ENCODE measurements around the gene SPTY2D1.
"Not testable (repeated sequence)": the region's sequence is repeated elsewhere in the genome, so short reads cannot be mapped to it uniquely, and the experiment has no call there.

SPTY2D1 gene, protein sequence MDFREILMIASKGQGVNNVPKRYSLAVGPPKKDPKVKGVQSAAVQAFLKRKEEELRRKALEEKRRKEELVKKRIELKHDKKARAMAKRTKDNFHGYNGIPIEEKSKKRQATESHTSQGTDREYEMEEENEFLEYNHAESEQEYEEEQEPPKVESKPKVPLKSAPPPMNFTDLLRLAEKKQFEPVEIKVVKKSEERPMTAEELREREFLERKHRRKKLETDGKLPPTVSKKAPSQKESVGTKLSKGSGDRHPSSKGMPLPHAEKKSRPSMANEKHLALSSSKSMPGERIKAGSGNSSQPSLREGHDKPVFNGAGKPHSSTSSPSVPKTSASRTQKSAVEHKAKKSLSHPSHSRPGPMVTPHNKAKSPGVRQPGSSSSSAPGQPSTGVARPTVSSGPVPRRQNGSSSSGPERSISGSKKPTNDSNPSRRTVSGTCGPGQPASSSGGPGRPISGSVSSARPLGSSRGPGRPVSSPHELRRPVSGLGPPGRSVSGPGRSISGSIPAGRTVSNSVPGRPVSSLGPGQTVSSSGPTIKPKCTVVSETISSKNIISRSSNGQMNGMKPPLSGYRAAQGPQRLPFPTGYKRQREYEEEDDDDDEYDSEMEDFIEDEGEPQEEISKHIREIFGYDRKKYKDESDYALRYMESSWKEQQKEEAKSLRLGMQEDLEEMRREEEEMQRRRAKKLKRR

DNA sequence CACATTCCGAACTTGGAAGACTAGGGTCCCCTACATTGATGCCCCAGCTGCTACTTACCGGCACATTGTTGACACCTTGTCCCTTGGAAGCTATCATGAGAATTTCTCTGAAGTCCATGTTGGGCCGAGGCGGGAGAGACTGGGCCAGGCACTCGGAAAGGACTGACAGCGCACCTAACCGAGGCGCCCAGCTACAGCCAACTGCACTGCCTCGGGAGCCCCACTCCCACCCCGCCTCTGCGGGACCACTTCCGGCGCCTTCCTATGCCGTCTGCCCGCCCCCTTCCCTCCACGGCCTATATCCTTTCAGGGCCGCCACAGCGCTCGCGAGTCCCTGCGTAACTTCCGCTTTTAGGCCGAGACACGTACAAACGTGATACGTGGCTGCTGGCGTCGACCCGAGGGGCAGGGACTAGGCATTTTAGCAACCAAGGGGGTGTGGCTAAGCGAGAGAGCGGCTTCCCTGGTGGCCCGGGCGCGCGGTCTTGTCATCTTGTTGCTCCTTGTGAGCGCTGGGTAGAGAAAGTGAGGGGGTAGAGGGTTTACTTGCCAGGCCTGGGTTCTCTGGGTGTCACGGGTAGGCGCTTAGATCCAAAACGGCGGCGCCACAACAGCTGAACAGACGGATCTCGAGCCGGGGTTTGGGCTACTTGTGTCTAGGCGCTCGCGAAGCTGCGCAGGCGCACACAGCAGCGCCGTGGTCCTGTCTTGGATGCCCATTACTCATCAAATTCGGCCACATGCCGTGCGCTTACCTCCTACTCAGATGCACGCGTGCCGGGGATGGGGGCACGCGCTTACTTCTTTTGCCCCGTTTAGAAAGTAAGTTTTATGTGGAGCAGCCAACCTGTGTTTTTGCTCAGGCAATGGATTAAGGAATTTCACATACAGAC, at the start of gene SPTY2D1:
Gene SPTY2D1, minus strand, starts transcription at position 203 of the 893 bp plus-strand sequence. Its CDS starts 85 bp downstream, at position 118.
- peak; percentile 98 for DNase-seq

DNA sequence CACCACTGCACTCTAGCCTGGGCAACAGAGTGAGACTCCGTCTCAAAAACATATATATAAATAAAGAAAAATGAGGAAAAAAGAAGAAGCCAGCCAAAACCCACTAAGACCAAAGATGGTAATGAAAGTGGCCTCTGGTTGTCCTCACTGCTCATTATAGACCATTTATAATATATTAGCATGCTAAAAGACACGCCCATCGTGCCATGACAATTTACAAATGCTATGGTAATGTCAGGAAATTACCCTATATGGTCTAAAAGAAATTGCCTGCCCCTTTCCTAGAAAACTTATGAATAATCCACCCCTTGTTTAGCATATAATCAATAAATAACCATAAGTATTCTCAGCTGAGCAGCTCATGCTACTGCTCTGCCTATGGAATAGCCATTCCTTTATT, 48.3 kb upstream of the SPTY2D1 start:
- DNase-seq: no peak

DNA sequence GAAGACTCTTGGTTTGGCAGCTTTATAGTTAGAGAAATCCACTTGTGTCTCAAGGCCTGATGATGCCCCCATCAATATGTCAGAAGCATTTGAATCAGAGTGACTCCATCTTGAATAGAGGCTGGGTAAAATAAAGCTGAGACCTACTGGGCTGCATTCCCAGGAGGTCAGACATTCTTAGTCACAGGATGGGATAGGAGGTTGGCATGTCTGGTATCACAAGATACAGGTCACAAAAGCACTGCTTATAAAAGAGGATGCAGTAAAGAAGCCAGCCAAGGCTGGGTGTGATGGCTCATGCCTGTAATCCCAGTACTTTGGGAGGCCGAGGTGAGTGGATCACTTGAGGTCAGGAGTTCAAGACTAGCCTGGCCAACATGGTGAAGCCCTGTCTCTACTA, 47.8 kb upstream of the SPTY2D1 start:
- DNase-seq: not testable (repeated sequence)

DNA sequence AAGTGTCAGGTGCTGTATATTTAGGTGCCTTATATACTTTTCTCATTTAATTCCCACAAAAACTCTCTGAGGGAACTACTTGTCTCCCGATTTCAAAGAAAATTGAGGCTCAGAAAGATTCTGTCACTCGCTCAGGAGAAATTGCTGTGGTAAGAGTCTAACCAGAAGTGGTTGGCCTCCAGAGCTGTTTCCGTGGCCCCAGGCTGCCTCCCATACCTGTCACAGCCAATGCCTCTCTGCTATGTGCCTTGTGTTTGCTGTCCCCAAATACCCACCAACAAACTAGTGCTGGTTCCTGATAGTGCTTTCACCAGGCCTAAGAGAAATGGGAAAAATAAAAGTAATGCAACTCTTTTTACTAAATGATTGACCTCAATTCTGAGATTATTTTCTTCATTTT, 43.4 kb upstream of the SPTY2D1 start:
- DNase-seq: no peak

DNA sequence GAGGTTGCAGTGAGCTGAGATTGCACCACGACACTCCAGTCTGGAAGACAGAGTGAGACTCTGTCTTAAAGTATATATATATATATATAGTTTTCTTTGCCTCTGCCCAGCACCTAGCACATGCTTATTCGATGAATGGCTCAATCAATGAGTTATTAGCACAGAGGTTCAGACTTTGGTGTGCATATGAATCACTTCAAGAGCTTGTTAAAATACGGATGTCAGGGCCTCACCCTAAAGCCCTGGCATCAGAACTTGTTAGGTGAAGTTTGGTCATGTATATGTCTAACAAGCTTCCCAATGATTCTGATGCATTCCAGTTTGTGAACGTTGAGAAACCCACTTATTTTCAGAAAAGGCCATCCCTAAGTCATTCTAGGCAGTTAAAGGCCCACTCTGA, 42.7 kb upstream of the SPTY2D1 start:
- DNase-seq: no peak

DNA sequence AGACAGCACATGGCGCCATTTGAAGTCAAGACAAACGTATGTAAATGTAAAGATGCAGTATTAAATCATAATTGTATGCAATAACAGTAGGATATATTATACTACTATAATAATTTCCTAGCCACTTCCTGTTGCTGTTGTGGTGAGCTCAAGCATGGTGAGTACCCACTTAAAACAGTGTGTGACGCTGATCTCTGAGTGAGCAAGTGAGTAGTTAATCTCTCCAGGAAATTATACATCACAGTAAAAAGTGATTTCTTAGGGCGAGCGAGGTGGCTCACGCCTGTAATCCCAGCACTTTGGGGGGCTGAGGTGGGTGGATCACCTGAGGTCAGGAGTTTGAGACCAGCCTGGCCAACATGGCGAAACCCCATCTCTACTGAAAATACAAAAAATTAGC, 38.1 kb upstream of the SPTY2D1 start:
- not testable (repeated sequence) for DNase-seq

DNA sequence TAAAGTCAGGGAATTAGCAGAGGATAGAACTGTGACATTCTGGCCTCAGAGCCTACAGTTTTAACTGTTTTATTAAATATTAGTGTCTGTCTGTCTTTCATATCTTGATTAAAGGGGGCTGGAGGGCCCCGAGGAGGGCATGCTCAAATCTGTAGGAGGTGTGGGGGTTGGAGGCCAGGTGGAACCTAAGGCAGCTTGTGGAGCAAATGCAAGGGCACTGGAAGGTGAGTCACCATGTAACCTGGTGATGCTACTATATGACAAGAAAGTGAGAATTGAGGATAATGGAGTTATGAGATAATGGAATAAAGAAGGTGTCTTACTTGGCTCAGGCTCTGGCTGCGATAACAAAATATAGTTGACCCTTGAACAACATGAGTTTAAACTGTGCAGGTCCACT, 37.1 kb upstream of the SPTY2D1 start:
- no peak for DNase-seq

DNA sequence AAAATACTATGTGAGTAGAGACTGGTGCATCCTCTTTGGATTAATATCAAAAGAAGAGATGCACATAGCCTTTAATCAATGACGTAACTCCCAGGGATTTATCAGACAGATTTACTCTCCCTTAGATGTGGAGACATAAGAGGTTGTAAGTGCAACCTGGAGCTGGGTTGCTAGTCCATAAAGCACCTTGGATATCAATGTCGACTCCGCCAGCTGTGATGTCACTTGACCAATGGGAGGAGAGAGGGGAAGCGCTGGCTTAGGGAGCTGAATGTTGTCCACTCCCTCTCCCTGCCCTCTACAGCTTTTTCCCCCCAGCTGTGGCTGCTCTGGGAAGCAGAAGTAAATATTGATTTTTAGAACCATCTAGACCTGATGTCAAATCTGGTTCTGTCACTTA, 35.6 kb upstream of the SPTY2D1 start:
- DNase-seq: no peak

DNA sequence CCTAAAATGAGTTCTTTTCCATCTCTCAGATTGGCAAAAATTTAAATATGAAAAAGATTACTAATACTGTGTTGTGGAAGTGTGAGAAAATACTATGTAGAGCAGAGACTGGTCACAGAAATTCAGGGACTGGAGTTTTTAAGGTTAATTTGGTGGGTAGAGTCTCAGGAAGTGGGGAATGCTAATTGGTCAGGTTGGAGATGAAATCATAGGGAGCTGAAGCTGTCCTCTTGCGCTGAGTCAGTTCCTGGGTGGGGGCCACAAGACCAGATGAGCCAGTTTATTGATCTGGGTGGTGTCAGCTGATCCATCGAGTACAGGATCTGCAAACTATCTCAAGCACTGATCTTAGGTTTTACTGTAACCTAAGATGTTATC, 35.1 kb upstream of the SPTY2D1 start:
- peak; percentile 17 for DNase-seq

DNA sequence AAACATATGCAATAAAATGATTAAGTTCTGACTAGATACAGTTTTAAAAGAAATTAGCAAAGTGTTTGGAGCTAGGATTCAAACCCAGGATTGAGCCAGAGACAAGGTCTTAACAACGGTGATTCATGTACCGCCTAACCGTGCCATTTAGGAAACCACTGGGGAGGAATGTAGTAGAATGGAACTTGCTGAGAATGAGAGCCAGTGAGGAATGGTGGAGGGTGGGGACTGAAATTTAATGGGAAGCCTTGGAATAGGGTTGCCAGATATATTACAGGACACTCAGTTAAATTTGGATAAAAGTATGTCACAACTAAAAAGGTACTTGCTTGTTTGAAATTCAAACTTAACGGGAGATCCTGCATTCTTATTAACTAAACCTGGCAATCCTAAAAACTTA, 34.0 kb upstream of the SPTY2D1 start:
- DNase-seq: no peak

DNA sequence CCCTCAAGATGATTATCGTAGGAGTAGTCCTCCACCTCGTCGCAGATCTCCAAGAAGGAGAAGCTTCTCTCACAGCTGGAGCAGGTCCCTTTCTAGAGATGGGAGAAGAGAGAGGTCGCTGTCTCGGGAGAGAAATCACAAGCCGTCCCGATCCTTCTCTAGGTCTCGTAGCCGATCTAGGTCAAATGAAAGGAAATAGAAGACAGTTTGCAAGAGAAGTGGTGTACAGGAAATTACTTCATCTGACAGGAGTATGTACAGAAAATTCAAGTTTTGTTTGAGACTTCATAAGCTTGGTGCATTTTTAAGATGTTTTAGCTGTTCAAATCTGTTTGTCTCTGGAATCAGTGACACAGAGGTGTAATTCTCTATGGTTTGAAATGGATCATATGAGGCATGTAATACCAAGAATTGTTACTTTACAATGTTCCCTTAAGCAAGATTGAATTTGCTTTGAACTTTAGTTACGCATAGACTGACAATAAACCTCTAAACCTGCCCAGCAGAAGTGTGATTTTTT, 31.3 kb upstream of the SPTY2D1 start:
- DNase-seq: not testable (repeated sequence)

DNA sequence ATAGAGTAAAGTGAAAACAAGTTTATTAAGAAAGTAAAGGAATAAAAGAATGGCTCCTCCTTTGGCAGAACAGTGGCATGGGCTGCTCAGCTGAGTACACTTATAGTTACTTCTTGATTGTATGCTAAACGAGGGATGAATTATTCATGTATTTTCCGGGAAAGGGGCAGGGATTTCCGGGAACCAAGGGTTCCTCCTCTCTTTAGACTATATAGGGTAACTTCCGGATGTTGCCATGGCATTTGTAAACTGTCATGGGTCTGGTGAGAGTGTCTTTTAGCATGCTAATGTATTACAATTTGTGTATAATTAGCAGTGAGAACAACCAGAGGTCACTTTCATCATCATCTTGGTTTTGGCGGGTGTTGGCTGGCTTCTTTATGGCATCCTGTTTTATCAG, 23.5 kb upstream of the SPTY2D1 start:
- no peak for DNase-seq

DNA sequence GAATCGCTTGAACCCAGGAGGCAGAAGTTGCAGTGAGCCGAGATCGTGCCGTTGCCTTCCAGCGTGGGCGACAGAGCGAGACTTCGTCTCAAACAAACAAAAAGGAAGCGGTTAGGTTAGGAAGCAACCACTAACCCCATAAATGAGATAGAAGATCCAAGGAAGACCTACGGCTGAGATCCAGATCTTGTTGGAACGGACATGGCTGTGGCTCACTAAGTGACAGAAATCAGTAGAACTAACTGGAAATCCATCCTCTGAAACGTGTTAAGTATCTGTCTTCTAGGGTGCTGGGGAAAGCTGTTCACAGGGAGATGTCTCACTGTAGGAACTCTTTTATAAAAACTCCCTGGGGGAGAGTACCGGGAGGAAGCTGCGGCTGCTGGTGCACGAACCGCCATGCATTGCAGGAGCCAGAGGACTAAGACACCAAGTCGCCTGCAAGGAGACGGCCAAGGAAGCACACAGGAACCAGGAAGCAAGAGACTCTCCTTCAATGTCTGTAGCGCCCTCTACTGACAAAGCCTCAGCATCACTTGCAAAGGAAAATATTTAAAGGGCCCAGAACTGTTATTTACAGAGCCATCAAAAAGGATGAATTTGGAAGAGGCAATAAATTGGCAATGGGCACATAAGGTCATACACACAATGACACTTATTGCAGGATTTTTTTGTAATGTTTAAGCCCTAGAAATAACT, 16.9 kb upstream of the SPTY2D1 start:
- peak; percentile 16 for DNase-seq

DNA sequence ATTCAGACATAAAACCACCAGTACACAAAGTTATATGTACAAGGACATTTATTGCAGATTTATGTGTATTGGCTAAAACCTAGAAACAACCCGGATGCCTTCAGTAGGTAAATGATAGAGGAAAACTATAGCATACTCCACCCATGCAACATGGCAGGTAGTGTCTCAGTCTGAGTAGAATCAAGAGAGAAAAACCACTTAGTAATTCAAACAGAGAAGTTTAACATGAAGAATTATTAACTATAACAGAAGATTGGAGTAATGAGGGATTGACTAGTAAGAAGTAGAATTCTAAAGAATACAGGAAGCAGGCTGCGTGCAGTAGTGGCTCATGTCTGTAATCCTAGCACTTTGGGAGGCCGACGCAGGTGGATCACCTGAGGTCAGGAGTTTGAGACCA, 16.2 kb upstream of the SPTY2D1 start:
- no peak for DNase-seq

DNA sequence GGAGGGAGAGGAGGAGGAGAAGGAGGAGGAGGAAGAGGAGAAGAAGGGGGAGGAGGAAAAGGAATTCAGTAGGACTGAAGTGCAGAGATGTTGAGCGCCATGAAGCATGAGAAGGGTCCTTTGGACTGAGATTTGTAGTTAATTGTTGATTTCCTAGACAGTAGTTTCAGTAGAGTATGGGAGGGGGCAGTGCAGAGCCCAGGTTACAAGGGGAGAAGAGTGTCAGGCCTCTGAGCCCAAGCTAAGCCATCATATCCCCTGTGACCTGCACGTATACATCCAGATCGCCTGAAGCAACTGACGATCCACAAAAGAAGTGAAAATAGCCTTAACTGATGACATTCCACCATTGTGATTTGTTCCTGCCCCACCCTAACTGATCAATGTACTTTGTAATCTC, 8.9 kb upstream of the SPTY2D1 start:
- not testable (repeated sequence) for DNase-seq

DNA sequence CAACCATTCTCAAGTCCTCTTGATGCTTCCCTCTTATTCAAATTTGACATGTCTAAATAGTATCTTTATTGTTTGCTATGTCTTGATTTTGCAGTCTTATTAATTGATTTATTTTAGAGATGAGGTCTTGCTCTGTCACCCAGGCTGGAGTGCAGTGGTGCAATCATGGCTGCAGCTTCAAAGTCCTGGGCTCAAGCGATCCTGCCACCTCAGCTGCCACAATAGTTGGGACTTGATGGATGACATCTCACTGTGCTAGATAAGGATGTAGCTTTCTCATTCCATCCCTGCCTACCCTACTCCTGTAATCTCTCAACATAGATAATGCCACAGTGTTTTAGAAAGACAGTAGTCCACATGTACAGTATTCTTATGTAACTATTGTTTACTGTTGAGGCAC, 7.5 kb upstream of the SPTY2D1 start:
- DNase-seq: no peak

DNA sequence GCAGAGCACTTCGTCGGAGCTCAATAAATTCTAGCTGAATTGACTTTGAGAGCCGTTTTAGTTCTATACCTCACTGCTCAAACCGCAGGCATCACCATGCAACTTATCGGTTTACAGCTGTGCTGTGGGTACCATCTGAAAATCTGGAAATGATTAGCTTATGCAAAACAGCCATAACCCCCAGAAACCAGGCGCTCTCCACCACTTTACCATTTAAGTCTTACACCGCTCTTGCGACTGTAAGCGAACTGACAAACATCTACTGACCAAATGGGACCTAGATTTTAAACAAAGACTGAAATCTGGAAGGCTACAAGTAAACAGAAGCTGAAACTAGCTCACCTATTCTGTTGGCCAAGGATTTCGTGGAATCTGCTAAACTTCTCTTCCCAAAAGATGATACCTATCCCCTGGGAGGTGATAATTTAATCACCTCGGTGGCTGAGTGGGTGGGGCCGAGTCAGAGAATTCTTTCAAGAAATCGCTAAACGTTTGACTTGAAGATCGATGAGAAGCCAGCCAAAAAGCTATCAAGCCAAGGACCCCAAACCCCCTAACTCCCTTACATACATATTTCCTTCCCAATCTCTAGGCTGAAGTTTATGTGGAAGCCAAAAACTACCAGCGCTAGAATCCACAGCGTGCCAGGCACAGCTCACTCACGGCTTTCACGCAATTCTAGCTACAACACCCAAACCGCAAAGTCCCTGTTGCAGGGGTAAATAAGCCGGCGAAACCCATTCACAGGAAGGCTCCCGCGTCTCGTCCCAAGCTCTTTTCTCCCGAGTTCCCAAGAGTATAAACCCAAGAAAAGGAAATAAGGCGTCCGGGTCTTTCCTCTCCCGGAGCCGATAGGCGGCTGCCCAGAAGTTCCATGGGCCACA, 644 bp downstream of the SPTY2D1 start:
- DNase-seq: no peak

DNA sequence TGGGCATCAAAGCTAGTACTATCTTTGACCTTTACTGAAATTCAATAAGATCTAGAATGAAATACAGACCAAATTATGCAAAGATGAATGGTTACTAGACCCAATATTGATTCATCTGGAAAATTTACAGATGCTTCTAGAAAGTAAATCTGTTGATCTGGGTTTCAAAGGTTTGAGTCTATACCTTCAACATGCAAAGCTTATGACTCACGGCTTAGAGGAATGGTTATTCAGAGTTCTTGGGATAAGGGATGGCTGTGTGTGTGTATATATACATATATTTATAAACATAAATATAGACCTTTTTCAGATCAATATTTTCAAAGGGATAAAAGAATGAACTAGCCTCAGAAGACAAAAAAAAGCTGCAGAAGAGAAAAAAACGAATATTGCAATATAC, 1.3 kb downstream of the SPTY2D1 start:
- no peak for DNase-seq

DNA sequence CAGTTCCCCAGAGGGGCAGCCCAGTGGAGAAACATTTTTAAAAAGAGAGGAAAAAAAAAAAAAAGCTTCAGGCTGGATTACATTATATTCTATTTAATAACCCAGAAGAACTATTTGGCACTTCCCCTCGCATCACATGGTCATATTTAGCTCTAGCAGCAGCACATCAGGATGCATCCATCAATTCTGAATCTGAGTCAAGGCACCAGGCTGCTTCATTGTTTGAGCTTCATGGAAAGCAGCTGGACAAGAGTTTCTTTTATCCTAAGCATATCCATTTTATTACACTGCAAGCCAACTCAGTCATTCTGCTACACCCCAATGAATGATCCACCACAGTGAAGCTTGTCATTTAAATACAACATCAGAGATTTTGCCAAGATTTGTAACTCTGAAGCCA, 10.0 kb downstream of the SPTY2D1 start:
- DNase-seq: no peak

DNA sequence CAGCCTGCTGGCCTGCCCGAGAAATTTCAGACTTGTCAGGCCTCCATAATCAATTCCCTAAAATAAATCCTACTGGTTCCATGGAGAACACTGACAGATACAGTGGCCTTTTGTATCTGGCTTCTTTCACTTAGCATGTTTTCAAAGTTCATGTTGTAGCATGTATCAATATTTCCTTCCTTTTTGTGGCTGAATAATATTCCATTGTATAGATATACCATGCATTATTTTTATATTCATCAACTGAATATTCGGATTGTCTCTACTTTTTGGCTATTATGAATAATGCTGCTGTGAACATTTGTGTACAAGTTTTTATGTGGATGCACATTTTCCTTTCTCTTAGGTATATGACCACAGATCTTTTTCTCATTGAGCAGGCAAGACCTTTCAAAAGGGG, 10.4 kb downstream of the SPTY2D1 start:
- DNase-seq: no peak

DNA sequence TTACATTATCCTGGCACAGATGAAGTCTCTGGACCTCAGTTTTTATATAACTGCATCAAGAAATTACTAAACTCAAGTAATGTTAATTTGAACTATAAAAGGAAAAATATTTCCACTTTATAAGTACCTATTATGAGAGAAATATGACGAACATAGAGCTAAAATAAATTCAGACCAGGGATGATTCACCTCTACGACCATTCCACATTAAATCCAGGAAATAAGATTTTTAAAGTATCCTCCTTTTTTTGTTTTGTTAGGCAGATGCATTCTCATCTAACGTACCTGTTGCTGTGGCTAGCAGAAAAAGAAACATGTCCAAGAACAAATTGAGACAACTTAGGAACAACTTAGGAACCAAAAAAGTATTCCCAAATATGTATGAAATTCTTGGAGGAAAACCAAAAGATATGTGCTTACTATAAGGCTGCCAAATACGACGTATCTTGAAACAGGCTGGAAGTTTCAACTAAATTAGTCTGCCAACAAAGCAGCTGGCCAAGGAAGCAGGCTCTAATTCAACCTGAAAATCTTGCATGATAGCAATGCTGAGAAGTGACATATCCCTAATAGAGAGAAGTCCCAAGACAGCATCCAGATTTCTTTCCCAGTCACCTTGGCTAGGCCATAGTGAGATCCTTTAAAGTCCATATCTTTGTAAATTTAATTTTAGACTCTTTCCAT, 15.7 kb downstream of the SPTY2D1 start:
- no peak for DNase-seq

Data from NK-92 treated with Interleukin-12 subunit alpha and Interleukin-12 subunit beta, amount 100 ng/mL, for 24 hours (cell line).